HG03442 (cell line): ENCODE data around the gene F7.
"Not testable (repeated sequence)": the region's sequence is repeated elsewhere in the genome, so short reads cannot be mapped to it uniquely, and the experiment has no call there.

ENCODE experiments used
- ATAC-seq: cut with Tn5 transposase; IDR thresholded peaks from one replicate; pipeline ENCODE4 v1.9.1; 2021; ENCODE audit warnings: mild to moderate bottlenecking, moderate library complexity; ENCODE audit not compliant: unreplicated experiment

The F7 gene

DNA sequence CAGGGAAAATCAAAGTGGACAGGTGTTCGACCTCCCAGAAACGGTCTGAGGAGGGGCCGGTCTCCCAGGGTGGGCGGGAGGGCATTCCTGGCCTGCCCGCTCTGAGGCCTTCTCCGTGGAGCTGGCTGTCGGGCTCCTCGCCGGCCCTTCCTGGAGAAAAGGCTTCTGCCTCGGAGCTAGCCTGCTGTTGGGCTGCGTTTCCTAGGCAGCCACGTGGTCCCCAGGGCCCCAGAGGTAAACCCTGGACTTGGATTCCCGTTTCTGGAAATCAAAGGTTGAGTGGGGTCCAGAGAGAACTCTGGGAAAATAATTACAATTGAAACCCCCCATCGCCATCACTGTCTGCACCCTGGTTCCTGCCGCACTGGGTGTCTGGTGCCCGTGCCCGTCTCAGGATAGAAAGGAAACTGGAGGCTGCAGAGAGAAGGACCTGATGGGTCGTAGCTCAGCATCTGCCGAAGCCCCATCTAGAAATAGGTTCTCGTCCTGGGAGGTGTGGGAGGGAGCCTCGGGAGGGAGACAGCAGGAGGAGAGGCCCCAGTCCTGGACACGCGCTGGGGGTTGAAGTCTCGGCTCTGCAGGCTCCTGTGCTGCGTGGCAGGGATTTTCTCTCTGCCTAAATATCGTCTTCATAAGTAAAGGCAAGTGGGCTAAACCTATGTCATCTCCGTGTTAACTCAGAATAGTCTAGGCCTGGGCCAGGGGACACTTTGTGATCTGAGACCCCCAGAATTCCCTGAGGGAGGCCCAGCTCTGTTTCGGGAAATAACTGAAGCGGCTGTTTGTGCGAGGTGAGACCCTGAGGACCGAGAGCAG is 45.2 kb downstream of the F7 start:
- no peak for ATAC-seq

DNA sequence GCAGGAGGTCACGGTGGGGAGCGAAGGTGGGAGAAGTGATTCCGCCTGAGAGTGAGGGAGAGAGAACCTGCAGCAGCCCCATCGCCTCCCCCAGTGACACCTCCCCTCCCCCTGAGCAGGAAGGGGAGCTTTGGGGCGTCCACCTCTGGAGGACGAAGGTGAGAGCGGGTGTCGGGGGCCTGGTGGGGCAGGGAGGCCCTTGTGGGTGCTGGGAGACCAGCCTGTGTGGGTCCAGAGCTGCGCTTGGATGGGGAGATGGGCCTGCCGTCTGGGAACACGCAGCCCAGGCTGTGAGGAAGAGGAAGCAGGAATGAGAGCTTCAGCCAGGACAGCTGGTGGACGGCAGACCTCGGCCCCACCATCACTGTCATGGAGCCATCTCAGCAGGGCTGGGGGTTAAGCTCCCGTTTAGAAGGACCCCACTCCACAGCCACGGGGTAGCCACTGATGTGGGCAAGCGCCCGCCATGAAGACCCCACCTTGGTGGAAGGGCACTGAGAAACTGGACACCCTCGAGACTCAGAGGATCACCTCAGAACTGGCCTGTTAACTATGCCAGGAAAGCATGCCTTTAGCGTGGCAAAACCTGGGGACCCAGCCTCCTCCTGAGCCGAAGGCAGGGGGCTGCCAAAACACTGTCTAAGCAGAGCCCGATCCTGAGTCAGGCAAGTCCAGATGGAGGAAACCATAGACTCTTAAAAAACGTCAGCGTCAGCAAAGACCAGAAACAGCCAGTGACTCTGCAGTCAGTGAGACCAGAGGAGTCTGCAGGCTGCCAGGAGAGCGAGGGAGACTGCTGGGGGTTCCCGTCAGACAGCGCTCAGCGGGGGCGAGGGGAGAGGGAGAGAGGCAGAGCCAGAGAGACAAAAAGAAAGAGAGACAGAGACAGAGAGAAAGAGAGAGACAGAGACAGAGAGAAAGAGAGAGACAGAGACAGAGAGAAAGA is 46.4 kb downstream of the F7 start:
- no peak for ATAC-seq

- no peak for ATAC-seq
These were observed 47.0 kb downstream of the F7 start for GRCh38 chr13:113152691-113152983.

DNA sequence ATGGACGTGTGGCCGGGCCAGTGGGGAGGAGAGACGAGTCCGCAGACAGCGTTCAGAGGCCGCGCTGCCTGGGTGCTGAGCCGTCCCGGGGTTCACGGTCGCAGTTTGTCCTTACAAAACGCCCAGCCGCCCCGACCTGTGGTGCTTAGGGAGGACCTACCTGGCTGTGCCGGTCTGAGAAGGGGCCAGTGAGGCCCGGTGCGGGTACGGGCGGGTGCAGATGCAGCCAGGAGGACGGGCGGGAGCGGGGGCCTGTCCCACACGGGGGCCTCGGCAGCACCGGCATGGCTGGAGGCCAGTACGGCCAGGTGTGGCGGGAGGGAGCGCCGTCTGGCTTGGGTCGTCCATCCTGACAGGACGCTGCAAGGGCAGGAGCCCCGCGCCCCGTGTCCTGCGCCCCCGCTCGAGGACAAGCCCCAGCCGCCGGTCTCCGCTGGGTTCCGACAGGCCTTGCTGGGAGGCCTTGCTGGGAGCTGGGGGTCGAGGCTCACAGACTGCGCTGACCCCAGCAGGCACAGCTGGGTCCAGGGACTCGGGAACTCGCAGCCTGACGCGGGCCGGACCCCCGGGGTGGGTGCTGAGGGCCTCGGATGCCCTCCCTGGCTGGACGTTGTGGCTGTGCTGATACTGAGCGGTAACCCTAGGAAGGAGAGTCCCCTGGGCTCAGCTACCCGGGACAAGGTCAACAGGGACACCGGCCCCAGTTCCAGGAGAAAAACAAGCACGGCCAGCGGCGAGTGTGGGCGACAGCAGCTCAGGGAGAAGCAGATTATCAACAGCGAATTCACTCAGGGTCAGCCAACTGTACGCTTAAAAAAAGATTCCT is 47.6 kb downstream of the F7 start:
- peak; percentile 29 for ATAC-seq

- ATAC-seq = peak; percentile 59
These were observed 48.5 kb downstream of the F7 start for GRCh38 chr13:113153810-113154748.

DNA sequence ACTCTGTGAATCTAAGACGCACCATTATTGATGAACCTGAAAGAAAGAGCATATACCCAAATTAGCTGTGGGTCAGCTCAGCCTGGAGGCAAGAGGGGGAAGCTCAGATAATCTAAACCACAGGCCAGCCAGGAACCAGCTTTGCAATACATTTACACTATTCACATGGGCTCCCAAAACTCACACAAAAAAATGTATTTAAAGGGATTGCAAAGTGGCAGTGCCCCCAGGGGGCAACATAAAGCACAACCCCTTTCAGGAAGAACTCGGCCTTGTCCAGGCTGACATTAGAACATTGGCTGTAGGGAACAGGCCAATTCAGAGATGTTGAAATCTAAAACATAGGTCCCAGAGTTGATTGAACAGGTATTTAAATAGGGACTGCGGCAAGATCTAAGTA is 49.6 kb downstream of the F7 start:
- ATAC-seq = no peak

DNA sequence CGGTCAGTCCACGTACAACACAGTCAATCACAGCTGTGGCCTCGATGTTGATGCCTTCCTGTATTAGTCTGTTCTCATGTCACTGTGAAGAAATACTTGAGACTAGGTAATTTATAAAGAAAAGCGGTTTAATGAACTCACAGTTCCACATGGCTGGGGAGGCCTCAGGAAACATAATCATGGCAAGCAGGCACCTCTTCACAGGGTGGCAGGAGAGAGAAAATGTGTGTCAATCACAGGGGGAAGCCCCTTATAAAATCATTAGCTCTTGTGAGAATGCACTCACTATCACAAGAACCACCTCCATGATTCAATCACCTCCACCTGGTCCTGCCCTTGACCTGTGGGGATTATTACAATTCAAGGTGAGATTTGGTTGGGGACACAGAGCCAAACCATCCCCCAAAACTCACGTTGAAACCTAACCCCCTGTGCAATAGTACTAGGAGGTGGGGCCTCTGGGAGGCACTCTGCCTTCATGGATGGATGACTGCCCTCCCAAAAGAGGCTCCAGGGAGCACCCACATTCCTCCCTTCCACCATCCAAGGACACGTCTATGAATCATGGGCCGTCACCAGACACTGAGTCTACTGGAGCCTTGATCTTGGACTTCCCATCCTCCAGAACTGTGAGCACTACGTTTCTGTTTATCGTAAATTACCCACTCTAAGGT is 50.5 kb downstream of the F7 start:
- ATAC-seq = no peak

DNA sequence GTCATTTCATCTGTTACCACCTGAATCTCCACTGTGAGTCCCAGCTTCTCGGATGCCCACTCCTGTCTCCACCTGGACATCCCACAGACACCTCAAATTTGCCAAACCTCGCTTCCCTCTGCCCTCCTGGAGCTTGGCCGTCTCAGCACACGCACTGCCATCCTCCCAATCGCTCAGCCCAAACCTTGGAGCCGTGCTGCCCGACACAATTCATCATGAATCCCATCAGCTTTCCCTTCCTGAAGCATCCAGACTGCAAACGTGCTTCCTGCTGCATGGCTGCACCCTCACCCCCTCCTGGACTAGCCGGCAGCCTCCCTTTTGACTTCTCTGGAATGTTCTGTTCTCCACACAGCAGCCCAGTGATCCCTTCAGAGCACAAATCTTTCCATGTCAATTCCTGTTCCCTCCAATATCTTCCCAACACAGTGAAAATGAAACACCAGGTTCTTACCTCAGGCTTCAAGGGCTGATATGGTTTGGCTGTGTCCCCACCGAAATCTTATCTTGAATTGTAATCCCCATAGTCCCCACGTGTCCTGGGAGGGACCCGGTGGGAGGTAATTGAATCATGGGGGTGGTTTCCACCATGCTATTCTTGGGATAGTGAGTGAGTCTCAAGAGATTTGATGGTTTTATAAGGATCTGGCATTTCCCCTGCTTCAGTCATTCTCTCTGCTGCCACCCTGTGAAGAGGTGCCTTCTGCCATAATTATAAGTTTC is 51.8 kb downstream of the F7 start:
- ATAC-seq = no peak

- ATAC-seq = no peak
These were observed 52.5 kb downstream of the F7 start, which contains the start of gene PROZ for GRCh38 chr13:113157929-113158747. Gene PROZ (plus strand): TSS chr13:113158648. CDS start chr13:113158661, 13 bp downstream.

DNA sequence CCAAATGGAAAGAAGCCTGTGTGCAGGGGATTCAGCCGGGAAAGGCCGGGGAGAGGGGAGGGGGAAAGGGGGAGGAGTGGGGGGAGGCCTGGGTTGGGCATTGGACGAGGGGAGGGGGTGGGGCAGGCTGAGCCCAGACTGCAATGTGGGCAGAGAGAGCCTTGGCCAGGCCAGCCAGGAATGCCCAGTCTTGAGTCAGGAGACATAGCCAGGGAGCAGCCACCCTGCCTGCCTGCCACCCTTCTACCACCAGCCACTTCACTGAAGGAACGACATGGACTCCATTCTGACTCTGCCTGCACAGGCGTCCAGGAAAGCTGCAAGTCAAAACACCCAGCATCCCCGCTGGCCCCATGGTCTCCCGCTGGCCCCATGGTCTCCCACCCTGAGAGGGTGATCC is 53.4 kb downstream of the F7 start:
- ATAC-seq = no peak

DNA sequence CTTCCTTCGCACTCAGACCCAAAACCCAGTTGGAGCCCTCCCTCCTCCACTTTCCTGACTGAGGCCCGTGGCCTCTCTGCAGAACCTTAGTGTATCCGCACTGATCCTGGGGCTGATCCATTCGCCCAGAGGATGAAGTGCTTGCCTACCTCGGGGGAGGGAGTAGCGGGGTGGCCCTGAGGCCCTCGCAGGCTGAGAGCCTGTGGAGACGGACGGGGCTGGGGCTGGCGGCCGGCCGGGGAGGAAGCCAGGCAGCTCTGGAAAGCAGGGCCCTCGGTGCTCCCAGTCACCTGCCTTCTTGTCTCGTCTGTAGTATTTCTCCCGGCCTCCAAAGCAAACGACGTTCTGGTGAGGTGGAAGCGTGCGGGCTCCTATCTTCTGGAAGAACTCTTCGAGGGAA is 54.1 kb downstream of the F7 start:
- no peak for ATAC-seq

- no peak for ATAC-seq
These were observed 55.4 kb downstream of the F7 start for GRCh38 chr13:113160983-113161382.

DNA sequence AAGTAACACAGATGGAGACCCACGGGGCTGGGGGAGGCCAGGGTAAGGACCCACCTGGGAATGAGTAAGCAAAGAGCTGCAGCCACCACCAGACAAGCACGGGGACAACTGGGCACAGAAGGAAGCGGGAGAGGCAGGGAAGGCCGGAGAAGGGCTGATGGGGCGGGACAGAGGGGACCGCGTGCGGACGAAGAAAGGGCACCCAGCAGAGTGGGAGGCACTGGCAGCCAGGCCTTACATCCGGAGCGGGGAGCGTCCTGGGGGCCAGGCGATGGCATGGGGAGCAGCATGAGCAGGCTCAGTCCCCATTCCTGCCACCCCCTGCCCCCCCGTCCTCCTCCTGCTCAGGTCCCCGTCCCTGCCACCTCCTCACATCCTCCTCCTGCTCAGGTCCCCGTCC is 55.8 kb downstream of the F7 start:
- no peak for ATAC-seq

GRCh38 chr13:113161975-113162374 is 56.4 kb downstream of the F7 start:
- ATAC-seq = not testable (repeated sequence)

GRCh38 chr13:113162783-113163685 is 57.4 kb downstream of the F7 start:
- no peak for ATAC-seq

DNA sequence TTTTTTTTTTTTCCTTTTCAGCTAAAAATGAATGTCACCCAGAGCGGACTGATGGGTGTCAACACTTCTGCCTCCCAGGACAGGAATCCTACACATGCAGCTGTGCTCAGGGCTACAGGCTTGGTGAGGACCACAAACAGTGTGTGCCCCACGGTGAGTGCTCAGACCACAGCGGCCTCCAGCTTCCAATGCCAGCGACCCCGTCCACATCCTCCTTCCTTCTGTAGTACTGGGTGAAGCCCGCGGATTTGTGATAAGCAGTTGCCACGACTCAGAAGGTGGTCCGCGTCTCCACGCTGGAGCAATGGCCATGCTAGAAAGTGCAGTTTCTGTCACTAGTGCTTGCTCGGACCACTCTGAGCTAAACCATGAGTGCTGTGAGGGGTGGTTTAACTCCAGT is 58.9 kb downstream of the F7 start:
- ATAC-seq = no peak

GRCh38 chr13:113166266-113166665 is 60.7 kb downstream of the F7 start:
- ATAC-seq = no peak
